H9 (cell line): ENCODE measurements around the gene PPP1R17. TPM values are rescaled to one million over a fixed set of nuclear protein-coding genes. Genes with fewer than 3 reads are reported as not detected.

Experiments
- DNase-seq: peaks from one replicate; pipeline ENCODE4 v3.0.0-alpha.2; 2017
- H2AFZ ChIP-seq: one replicate; pipeline ENCODE4 v1.6.1; 2013; ENCODE audit warnings: mild to moderate bottlenecking, low read length, control low read depth, moderate library complexity
- H2AK5ac ChIP-seq: 2 replicates; pipeline ENCODE4 v1.6.1; 2013; ENCODE audit warnings: low read length, control low read depth, mixed read lengths; ENCODE audit not compliant: insufficient read length
- H2BK120ac ChIP-seq: one replicate; pipeline ENCODE4 v1.6.1; 2013; ENCODE audit warnings: low read depth, mild to moderate bottlenecking, low read length, control low read depth, inconsistent platforms; ENCODE audit not compliant: poor library complexity, severe bottlenecking
- H2BK12ac ChIP-seq: 2 replicates; pipeline ENCODE4 v1.6.1; 2013; ENCODE audit warnings: low read length, control low read depth, mixed read lengths, low read depth; ENCODE audit not compliant: insufficient read length
- H2BK15ac ChIP-seq: 2 replicates; pipeline ENCODE4 v1.6.1; 2013; ENCODE audit warnings: low read depth, low read length, control low read depth
- H2BK20ac ChIP-seq: one replicate; pipeline ENCODE4 v1.6.1; 2013; ENCODE audit warnings: low read depth, mild to moderate bottlenecking, low read length, control low read depth, inconsistent platforms; ENCODE audit not compliant: poor library complexity, severe bottlenecking
- H2BK5ac ChIP-seq: 2 replicates; pipeline ENCODE4 v1.6.1; 2013; ENCODE audit warnings: low read length, control low read depth, mixed read lengths; ENCODE audit not compliant: insufficient read length
- H3K14ac ChIP-seq: 2 replicates; pipeline ENCODE4 v1.6.1; 2013; ENCODE audit warnings: low read length, control low read depth; ENCODE audit not compliant: insufficient read depth
- H3K18ac ChIP-seq: 2 replicates; pipeline ENCODE4 v1.6.1; 2013; ENCODE audit warnings: low read depth, mild to moderate bottlenecking, mixed read lengths, low read length, control low read depth; ENCODE audit not compliant: insufficient read length
- H3K23ac ChIP-seq: 2 replicates; pipeline ENCODE4 v1.6.1; 2013; ENCODE audit warnings: low read length, control low read depth, mixed read lengths, low read depth; ENCODE audit not compliant: insufficient read length
- H3K23me2 ChIP-seq: 2 replicates; pipeline ENCODE4 v1.6.1; 2013; ENCODE audit warnings: low read depth, mild to moderate bottlenecking, mixed read lengths, low read length, control low read depth; ENCODE audit not compliant: insufficient read length, poor library complexity, severe bottlenecking
- H3K27ac ChIP-seq: 2 replicates; pipeline ENCODE4 v1.5.1; 2013; ENCODE audit warnings: low read length, control low read depth, mixed read lengths, low read depth; ENCODE audit not compliant: insufficient read length
- H3K27me3 ChIP-seq: 2 replicates; pipeline ENCODE4 v1.6.1; 2013; ENCODE audit warnings: low read length, control low read depth, inconsistent platforms; ENCODE audit not compliant: insufficient read depth
- H3K4ac ChIP-seq: 2 replicates; pipeline ENCODE4 v1.6.1; 2013; ENCODE audit warnings: low read depth, mild to moderate bottlenecking, control low read depth, inconsistent platforms, low read length, moderate library complexity
- H3K4me1 ChIP-seq: 2 replicates; pipeline ENCODE4 v1.6.1; 2013; ENCODE audit warnings: low read length, control low read depth, inconsistent platforms; ENCODE audit not compliant: insufficient read depth
- H3K4me2 ChIP-seq: 2 replicates; pipeline ENCODE4 v1.6.1; 2013; ENCODE audit warnings: low read length, control low read depth, mixed read lengths; ENCODE audit not compliant: insufficient read length, insufficient read depth
- H3K56ac ChIP-seq: 2 replicates; pipeline ENCODE4 v1.6.1; 2013; ENCODE audit warnings: low read depth, mild to moderate bottlenecking, mixed read lengths, low read length, control low read depth; ENCODE audit not compliant: insufficient read length
- H3K79me1 ChIP-seq: 2 replicates; pipeline ENCODE4 v1.6.1; 2013; ENCODE audit warnings: low read depth, mild to moderate bottlenecking, moderate library complexity, low read length, control low read depth, inconsistent platforms; ENCODE audit not compliant: insufficient read depth, poor library complexity, severe bottlenecking
- H3K79me2 ChIP-seq: 2 replicates; pipeline ENCODE4 v1.6.1; 2013; ENCODE audit warnings: low read length, control low read depth, inconsistent platforms; ENCODE audit not compliant: insufficient read depth
- H3K9ac ChIP-seq: 2 replicates; pipeline ENCODE4 v1.6.1; 2013; ENCODE audit warnings: low read length, control low read depth, mixed read lengths; ENCODE audit not compliant: insufficient read length; ENCODE audit errors: extremely low read depth
- H3K9me3 ChIP-seq: one replicate; pipeline ENCODE4 v1.6.1; 2013; ENCODE audit warnings: low read depth, low read length, inconsistent platforms; ENCODE audit not compliant: control insufficient read depth
- H3T11ph ChIP-seq: one replicate; pipeline ENCODE4 v1.6.1; 2013; ENCODE audit warnings: mild to moderate bottlenecking, low read length, control low read depth, inconsistent platforms
- H4K20me1 ChIP-seq: one replicate; pipeline ENCODE4 v1.6.1; 2013; ENCODE audit not compliant: control insufficient read depth, insufficient read length, insufficient read depth
- H4K5ac ChIP-seq: 2 replicates; pipeline ENCODE4 v1.6.1; 2013; ENCODE audit warnings: low read depth, mild to moderate bottlenecking, mixed read lengths, low read length, control low read depth; ENCODE audit not compliant: insufficient read length
- H4K8ac ChIP-seq: replicated peaks from 2 replicates; pipeline ENCODE4 v1.6.1; 2013; ENCODE audit warnings: low read length, control low read depth, mixed read lengths, low read depth; ENCODE audit not compliant: insufficient read length
- H4K91ac ChIP-seq: 2 replicates; pipeline ENCODE4 v1.6.1; 2013; ENCODE audit warnings: low read depth, mild to moderate bottlenecking, moderate library complexity, mixed read lengths, low read length, control low read depth; ENCODE audit not compliant: insufficient read length
- H3K27ac Mint-ChIP-seq, 3 experiments: 2 replicates in 2 of 3; 3 replicates in 1 of 3; pipeline ENCODE4 v1.8.0; 2020 to 2021; ENCODE audit warnings: mixed read lengths in 3 of 3, mild to moderate bottlenecking in 1 of 3, moderate library complexity in 1 of 3
- H3K27me3 Mint-ChIP-seq: 2 replicates; pipeline ENCODE4 v1.8.0; 2021; ENCODE audit warnings: low read depth, mild to moderate bottlenecking, moderate library complexity, mixed read lengths
- H3K36me3 Mint-ChIP-seq, 3 experiments: 2 replicates in 2 of 3; 3 replicates in 1 of 3; pipeline ENCODE4 v1.8.0; 2020 to 2021; ENCODE audit warnings: low read depth in 3 of 3, mixed read lengths in 3 of 3; ENCODE audit not compliant: insufficient read depth in 1 of 3
- H3K4me1 Mint-ChIP-seq, 2 experiments: 2 replicates each; pipeline ENCODE4 v1.8.0; 2020; ENCODE audit warnings: mixed read lengths in 2 of 2
- H3K4me3 Mint-ChIP-seq, 2 experiments: 2 replicates in 1 of 2; 3 replicates in 1 of 2; pipeline ENCODE4 v1.8.0; 2020 to 2021; ENCODE audit warnings: mild to moderate bottlenecking in 2 of 2, mixed read lengths in 2 of 2, moderate library complexity in 1 of 2
- H3K9me3 Mint-ChIP-seq, 2 experiments: 2 replicates in 1 of 2; 3 replicates in 1 of 2; pipeline ENCODE4 v1.8.0; 2020; ENCODE audit warnings: mild to moderate bottlenecking in 2 of 2, mixed read lengths in 2 of 2, moderate library complexity in 1 of 2
- WGBS: extraction: QIAGEN DNeasy Blood & Tissue Kit; methylation state at CpG from one replicate; pipeline ENCODE4 v1.1.7; 2013; ENCODE audit warnings: missing lambda C conversion rate, low lambda C conversion rate, mixed read lengths; ENCODE audit not compliant: insufficient read length; ENCODE audit errors: extremely low coverage; 5-methylcytosine and 5-hydroxymethylcytosine counted together
- total RNA-seq: library from RNA; stranded (reverse); gene quantifications from 2 replicates; pipeline ENCODE4 v1.2.1, GENCODE V29; 2021
- TF ChIP-seq, protein P1 (sequence below): fragments of 200-600 bp; sonication (generic); conservative IDR thresholded peaks from 3 replicates; pipeline ENCODE4 v1.8.0; 2021; ENCODE audit warnings: antibody characterized with exemption, mild to moderate bottlenecking

PPP1R17 gene
- total RNA-seq, 1 experiment from 2014 or later, result 1.2 TPM

DNA sequence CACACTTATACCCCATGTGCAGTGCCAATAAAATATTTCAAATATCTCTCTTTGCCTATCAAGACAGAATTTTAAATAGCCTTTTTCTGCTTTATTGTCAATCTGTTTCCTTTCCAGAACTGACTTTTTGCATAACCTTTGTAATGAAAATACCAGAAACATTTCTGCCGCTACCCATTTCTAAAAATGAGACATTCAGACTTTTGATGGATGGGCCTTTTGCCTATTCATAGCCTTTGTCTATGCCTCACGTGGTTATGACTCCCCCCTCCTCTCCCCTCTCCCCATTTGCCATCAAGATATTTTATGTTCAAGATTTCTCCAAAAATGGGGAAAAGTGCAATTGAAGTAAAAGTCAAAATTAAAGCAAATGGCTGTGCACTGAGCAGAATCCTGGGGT, 5.9 kb downstream of the PPP1R17 start:
- Histone ChIP-seq H3T11ph (no peak overlapping the region), H3K23ac (no peak overlapping the region), H2BK15ac (no peak overlapping the region), H4K8ac (no peak overlapping the region), H2AK5ac (no peak overlapping the region), H2BK12ac (no peak overlapping the region), H2BK5ac (no peak overlapping the region), H3K27me3 (no peaks in the 10 kb centered on the region), H3K23me2 (no peaks in the 10 kb centered on the region), H2AFZ (no peak overlapping the region), H3K4me2 (no peak overlapping the region), H2BK20ac (no peak overlapping the region), H4K5ac (no peak overlapping the region), H3K18ac (no peak overlapping the region), H3K9ac (no peak overlapping the region), H3K4ac (no peak overlapping the region), H3K79me2 (no peaks in the 10 kb centered on the region), H3K56ac (no peak overlapping the region), H3K4me1 (peaks cover 15% of the 10 kb centered on the region; the same call in 1 of the 2 replicates), H4K20me1 (no peaks in the 10 kb centered on the region), H3K79me1 (no peaks in the 10 kb centered on the region), H2BK120ac (no peak overlapping the region), H3K14ac (no peak overlapping the region), H3K27ac (no peak overlapping the region), H3K9me3 (no peaks in the 10 kb centered on the region), H4K91ac (no peak overlapping the region)
- Mint-ChIP-seq H3K27ac (no peak overlapping the region), H3K27me3 (peaks cover 12% of the 10 kb centered on the region; the same call in 1 of the 2 replicates), H3K9me3 (no peaks in the 10 kb centered on the region; a peak in 1 of 5 replicates), H3K4me1 (peaks cover 25 to 37% of the 10 kb centered on the region in 2 experiments), H3K4me3 (no peak overlapping the region), H3K36me3 (no peaks in the 10 kb centered on the region; a peak in 1 of 7 replicates)
- TF ChIP-seq, protein P1, sequence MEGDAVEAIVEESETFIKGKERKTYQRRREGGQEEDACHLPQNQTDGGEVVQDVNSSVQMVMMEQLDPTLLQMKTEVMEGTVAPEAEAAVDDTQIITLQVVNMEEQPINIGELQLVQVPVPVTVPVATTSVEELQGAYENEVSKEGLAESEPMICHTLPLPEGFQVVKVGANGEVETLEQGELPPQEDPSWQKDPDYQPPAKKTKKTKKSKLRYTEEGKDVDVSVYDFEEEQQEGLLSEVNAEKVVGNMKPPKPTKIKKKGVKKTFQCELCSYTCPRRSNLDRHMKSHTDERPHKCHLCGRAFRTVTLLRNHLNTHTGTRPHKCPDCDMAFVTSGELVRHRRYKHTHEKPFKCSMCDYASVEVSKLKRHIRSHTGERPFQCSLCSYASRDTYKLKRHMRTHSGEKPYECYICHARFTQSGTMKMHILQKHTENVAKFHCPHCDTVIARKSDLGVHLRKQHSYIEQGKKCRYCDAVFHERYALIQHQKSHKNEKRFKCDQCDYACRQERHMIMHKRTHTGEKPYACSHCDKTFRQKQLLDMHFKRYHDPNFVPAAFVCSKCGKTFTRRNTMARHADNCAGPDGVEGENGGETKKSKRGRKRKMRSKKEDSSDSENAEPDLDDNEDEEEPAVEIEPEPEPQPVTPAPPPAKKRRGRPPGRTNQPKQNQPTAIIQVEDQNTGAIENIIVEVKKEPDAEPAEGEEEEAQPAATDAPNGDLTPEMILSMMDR, result no peak
- no CpG with 5 or more reads among the region's 2 CpGs for WGBS
- no peak for DNase-seq
